Stimulated activated CD8-positive, alpha-beta memory T cell treated with anti-CD3 and anti-CD28 coated beads, Interleukin-7, amount 100 ng/mL, for 4 hours (primary cell): ENCODE data around the gene SNAP47.
"Not testable (repeated sequence)": the region's sequence is repeated elsewhere in the genome, so short reads cannot be mapped to it uniquely, and the experiment has no call there.

Source experiments
- DNase-seq, 2 donors: peaks; one replicate each; pipeline ENCODE4 v3.0.0-alpha.2; 2020; ENCODE audit warnings: low read depth in 2 of 2

Gene SNAP47

GRCh38 chr1:227734856-227735538 is at the start of gene SNAP47, which contains the start of gene JMJD4:
SNAP47 (plus strand) TSS chr1:227735435; CDS start chr1:227747737, 12,302 bp downstream.
JMJD4 (minus strand) TSS chr1:227735302; CDS start chr1:227735273, 29 bp downstream.
- peak; percentile 85 to 88 for DNase-seq

GRCh38 chr1:227685807-227686206 is 49.4 kb upstream of the SNAP47 start:
- DNase-seq, result no peak

- no peak for DNase-seq
Measured at GRCh38 chr1:227697321-227697864, 37.8 kb upstream of the SNAP47 start.

- not testable (repeated sequence) for DNase-seq
Measured at GRCh38 chr1:227701631-227702030, 33.6 kb upstream of the SNAP47 start.

- DNase-seq, result no peak
Measured at GRCh38 chr1:227707846-227708245, 27.4 kb upstream of the SNAP47 start.

- no peak for DNase-seq
Measured at GRCh38 chr1:227709451-227709850, 25.8 kb upstream of the SNAP47 start.

DNA sequence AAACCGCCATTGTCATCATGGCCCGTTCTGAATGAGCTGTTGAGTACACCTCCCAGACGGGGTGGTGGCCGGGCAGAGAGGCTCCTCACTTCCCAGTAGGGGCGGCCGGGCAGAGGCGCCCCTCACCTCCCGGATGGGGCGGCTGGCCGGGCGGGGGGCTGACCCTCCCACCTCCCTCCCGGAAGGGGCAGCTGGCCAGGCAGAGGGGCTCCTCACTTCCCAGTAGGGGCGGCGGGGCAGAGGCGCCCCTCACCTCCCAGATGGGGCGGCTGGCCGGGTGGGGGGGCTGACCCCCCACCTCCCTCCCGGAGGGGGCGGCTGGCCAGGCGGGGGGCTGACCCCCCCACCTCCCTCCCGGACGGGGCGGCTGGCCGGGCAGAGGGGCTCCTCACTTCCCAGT is 24.8 kb upstream of the SNAP47 start:
- DNase-seq, result not testable (repeated sequence)

GRCh38 chr1:227712648-227713047 is 22.6 kb upstream of the SNAP47 start:
- DNase-seq, result no peak

DNA sequence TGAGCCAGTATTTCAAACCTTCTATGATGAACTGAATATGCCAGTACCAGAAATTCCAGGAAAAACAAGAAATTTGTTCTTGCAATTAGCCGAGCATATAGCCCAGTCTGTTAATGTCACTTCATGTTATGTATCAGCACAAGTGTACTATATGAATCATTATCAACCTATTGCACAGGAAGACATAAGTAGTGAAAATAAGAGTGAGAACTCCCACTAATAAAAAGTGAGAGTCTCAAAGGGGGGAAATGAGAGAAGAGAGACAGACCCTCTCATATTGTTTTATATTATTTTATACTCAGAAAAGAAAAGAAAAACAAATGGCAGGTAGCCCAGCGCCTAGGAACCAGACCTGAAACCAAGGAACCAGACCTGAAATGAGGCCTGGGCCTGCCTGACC is 16.3 kb upstream of the SNAP47 start:
- DNase-seq, result no peak

- no peak for DNase-seq
Measured at GRCh38 chr1:227723474-227723873, 11.8 kb upstream of the SNAP47 start.

GRCh38 chr1:227725046-227725445 is 10.2 kb upstream of the SNAP47 start:
- DNase-seq, result no peak

- no peak for DNase-seq
Measured at GRCh38 chr1:227726318-227726717, 8.9 kb upstream of the SNAP47 start.

GRCh38 chr1:227726924-227727599 is 8.2 kb upstream of the SNAP47 start:
- DNase-seq, result no peak

- DNase-seq, result peak; percentile 21 to 65
Measured at GRCh38 chr1:227728059-227728891, 7.0 kb upstream of the SNAP47 start.

GRCh38 chr1:227728892-227729143 is 6.4 kb upstream of the SNAP47 start:
- DNase-seq, result no peak

GRCh38 chr1:227729144-227729880 is 5.9 kb upstream of the SNAP47 start:
- DNase-seq, result no peak

DNA sequence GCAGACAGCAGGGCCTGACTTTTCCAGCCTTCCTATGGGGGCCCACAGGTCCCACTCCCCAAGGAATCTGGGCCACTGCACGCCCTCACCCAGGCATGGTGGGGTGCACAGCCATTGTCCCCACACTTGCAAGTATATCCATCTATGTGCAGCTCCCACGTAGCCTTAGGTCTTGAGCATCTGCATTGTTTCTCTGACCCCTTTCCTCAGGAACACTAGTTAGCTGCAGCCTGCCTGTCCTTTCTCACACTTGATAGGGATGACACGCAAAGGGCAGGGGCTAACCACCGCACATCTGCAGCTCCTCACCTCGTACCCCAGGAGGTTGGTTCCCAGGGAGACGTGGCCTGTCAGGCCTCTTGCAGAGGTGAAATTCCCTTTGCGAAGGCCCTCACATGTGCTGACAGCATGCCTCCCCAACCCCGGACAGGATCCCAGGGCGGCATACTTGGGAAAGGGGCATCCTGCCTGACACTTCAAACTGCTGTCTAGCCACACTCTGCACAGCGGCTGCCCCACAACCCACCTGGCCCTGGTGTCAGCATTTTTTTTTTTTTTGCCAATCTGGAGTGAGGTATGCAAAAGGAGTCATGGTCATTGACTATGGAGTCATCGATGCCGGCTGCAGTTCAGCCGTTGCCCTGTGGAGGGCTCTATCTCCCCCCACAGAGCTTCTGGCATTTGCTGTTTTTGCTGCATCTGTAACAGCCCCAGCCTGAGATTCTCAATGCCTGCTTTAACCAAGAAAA is 5.2 kb upstream of the SNAP47 start:
- DNase-seq, result no peak

- no peak for DNase-seq
Measured at GRCh38 chr1:227730630-227731151, 4.5 kb upstream of the SNAP47 start.

DNA sequence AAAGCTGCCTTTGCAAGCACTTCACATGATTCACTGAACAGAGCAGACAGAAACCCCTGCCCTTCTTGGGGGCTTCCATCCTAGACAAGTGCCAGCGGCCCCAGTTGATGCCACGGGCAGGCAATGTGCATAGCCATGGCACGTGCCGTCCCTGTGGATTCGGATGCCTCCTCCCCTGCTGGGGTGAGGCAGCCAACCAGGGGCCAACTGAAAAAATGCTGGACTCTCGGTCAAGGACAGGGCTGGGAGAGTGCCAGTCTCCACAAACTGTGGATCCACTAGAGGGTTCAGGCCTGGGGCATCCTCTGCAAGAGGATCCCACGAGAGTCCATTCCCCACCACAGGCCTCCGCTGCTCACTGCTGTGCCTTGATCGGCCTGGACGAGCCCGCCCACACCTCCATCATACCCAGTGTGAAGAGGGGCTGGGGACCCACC is 4.0 kb upstream of the SNAP47 start:
- no peak for DNase-seq

DNA sequence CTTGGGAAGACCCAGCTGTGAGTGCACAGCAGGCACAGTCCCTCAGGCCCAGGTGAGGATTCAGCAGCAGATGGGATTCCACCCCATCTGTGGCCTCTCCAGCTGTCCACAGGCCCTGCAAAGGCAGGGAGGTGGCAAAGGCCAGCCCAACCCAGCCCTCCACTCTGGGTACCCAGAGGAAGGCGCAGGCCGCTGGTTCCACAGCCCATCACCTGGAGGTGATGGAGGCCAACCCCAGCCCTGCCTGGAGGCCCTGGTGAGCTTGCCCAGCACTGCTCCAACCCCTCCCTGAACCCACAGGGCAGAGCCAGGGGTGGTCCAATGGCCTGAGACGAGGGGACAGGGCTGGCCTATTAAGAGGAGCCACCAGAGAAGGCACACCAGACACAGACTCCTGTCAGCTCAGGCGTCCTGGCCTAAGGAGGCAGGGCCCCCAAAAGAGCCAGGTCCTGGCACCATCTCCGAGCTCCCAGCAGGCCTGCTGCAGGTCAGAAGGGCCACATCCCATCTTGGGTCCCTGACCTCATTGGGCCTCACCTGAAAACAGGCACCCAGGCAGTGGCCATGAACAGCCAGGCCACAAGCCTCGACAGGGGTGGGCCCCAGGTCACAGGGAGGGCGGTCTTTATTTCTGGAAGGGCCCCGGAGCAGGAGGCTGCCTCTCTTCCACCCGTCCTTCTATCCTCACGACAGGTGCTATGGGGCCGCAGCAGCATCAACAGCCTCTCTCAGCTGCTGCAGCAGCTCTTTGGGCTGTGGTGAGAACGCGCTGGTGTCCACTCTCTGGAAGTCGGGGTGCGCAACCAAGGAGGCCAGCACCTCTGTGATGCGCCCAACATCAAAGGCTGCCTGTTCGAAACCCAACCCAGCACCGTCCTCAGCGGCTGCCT is 3.3 kb upstream of the SNAP47 start:
- no peak for DNase-seq
